PC-3 (cell line): ENCODE data around the gene TMEM132D. TPM values are rescaled to one million over a fixed set of nuclear protein-coding genes. Genes with fewer than 3 reads are reported as not detected.

Experiments used
- ATAC-seq: fragments of 200-7000 bp; cut with Tn5 transposase; 2 replicates; pipeline ENCODE4 v1.9.1; 2020; ENCODE audit warnings: mild to moderate bottlenecking, moderate library complexity
- BruUV-seq: library from RNA; stranded (reverse); fragments of 400-500 nt; replicated peaks from 2 replicates; lab custom pipeline; 2021; lab: Mats Ljungman, UMichigan
- CTCF ChIA-PET: fragments of 300-600 bp; sonication (Branson Sonifier 250); formaldehyde crosslinking; loops from one replicate; lab custom pipeline; 2022; ENCODE audit warnings: antibody characterized with exemption; lab: Charles Lee
- POLR2A ChIA-PET: fragments of 300-600 bp; sonication (Branson Sonifier 250); formaldehyde crosslinking; loops from one replicate; lab custom pipeline; 2022; ENCODE audit warnings: antibody characterized with exemption; ENCODE audit not compliant: unreplicated experiment; lab: Charles Lee
- DNase-seq: peaks from one replicate; pipeline ENCODE4 v3.0.0-alpha.2; 2015
- H2AFZ ChIP-seq: fragments of 300-600 bp; sonication (generic); 2 replicates; pipeline ENCODE4 v1.6.0; 2016; ENCODE audit warnings: antibody characterized with exemption, low read length
- H3F3A ChIP-seq: fragments of 300-600 bp; sonication (generic); one replicate; pipeline ENCODE4 v1.6.0; 2017; ENCODE audit warnings: antibody characterized with exemption, low read length, control low read depth, mild to moderate bottlenecking; ENCODE audit not compliant: unreplicated experiment
- H3K27ac ChIP-seq: fragments of 300-600 bp; sonication (generic); 2 replicates; pipeline ENCODE4 v1.5.1; 2016; ENCODE audit warnings: mild to moderate bottlenecking, low read length
- H3K27me3 ChIP-seq: fragments of 300-600 bp; sonication (generic); 2 replicates; pipeline ENCODE4 v1.6.1; 2016; ENCODE audit warnings: low read length, mixed read lengths
- H3K36me3 ChIP-seq: fragments of 300-600 bp; sonication (generic); 2 replicates; pipeline ENCODE4 v1.6.1; 2016; ENCODE audit warnings: low read depth, mixed run types, low read length, mixed read lengths
- H3K4me1 ChIP-seq: fragments of 300-600 bp; sonication (generic); 2 replicates; pipeline ENCODE4 v1.5.1; 2016; ENCODE audit warnings: low read length; ENCODE audit not compliant: insufficient read depth
- H3K4me2 ChIP-seq: fragments of 300-600 bp; sonication (generic); 2 replicates; pipeline ENCODE4 v1.6.0; 2016; ENCODE audit warnings: low read length
- H3K4me3 ChIP-seq: fragments of 300-600 bp; sonication (generic); 2 replicates; pipeline ENCODE4 v1.5.1; 2016; ENCODE audit warnings: mild to moderate bottlenecking, low read length, mixed read lengths
- H3K79me2 ChIP-seq: fragments of 300-600 bp; sonication (generic); 2 replicates; pipeline ENCODE4 v1.6.1; 2017; ENCODE audit warnings: low read length, mixed read lengths
- H3K9ac ChIP-seq: fragments of 300-600 bp; sonication (generic); 2 replicates; pipeline ENCODE4 v1.6.0; 2016; ENCODE audit warnings: mild to moderate bottlenecking, low read length
- H3K9me2 ChIP-seq: fragments of 300-600 bp; sonication (generic); replicated peaks from 2 replicates; pipeline ENCODE4 v1.6.1; 2016; ENCODE audit warnings: mixed run types, low read length, mixed read lengths
- H3K9me3 ChIP-seq: fragments of 300-600 bp; sonication (generic); 2 replicates; pipeline ENCODE4 v1.6.1; 2016; ENCODE audit warnings: low read length, mixed read lengths
- H4K20me1 ChIP-seq: fragments of 300-600 bp; sonication (generic); 2 replicates; pipeline ENCODE4 v1.6.1; 2016; ENCODE audit warnings: low read length, mixed read lengths
- EZH2 ChIP-seq: fragments of 300-600 bp; sonication (generic); IDR thresholded peaks from one replicate; pipeline ENCODE4 v1.6.1; 2017; ENCODE audit warnings: antibody characterized with exemption, mild to moderate bottlenecking, low read length; ENCODE audit not compliant: unreplicated experiment
- EZH2phosphoT487 ChIP-seq: fragments of 300-600 bp; sonication (generic); IDR thresholded peaks from 2 replicates; pipeline ENCODE4 v1.6.1; 2018; ENCODE audit warnings: mild to moderate bottlenecking, antibody characterized with exemption, low read length, borderline replicate concordance
- intact Hi-C: fragments of 100-400 bp; cut with micrococcal nuclease; formaldehyde crosslinking; loops from 2 replicates; pipeline ENCODE4 v1.9.0; 2023
- total RNA-seq: library from RNA; depleted of rRNA; stranded (reverse); fragments of >200 nt; gene quantifications from 2 replicates; pipeline ENCODE4 v1.2.3, GENCODE V29; 2014
- TF ChIP-seq, protein P1 (sequence below): fragments of 300-600 bp; sonication (generic); conservative IDR thresholded peaks from 2 replicates; pipeline ENCODE4 v1.5.1; 2017; ENCODE audit warnings: antibody characterized with exemption, low read depth, mild to moderate bottlenecking, low read length

The TMEM132D gene
- total RNA-seq, 1 experiment from 2014 or later, result not detected

DNA sequence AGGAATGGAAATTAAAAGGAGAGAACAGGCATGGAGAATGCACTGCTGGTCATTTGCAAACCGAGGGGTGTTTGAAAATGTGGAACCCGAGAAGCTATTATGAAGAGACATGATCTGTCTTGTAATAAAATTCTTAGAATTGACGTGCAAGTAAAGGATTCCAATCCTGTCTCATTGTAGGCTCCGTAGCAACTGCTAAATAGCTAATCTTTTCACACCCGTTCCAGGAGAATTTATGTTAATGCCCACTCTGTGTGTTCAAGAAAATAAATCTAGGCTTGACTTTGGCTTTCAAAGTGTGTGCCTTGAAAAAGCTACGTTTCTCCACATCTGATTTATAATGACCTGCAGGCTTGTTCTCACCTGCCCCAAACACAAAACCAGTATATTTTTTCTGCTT lies 669.6 kb downstream of the TMEM132D start:
- Histone ChIP-seq H3K9me2 (no peaks in the 10 kb centered on the region), H3K4me2 (no peak overlapping the region), H2AFZ (no peak overlapping the region), H3K36me3 (no peaks in the 10 kb centered on the region), H3K27me3 (no peaks in the 10 kb centered on the region), H3K4me1 (no peaks in the 10 kb centered on the region), H4K20me1 (no peaks in the 10 kb centered on the region), H3K79me2 (no peaks in the 10 kb centered on the region), H3K27ac (no peak overlapping the region), H3K9ac (no peak overlapping the region), H3K9me3 (peaks cover 4% of the 10 kb centered on the region; the same call in 1 of the 2 replicates), H3F3A (no peaks in the 10 kb centered on the region), H3K4me3 (no peak overlapping the region)
- ChIA-PET POLR2A (no interaction called here), CTCF (no interaction called here)
- intact Hi-C loops, result no loop called here
- DNase-seq (no peak), ATAC-seq (no peak)
- BruUV-seq, result no TSS peak
- TF ChIP-seq, protein P1, sequence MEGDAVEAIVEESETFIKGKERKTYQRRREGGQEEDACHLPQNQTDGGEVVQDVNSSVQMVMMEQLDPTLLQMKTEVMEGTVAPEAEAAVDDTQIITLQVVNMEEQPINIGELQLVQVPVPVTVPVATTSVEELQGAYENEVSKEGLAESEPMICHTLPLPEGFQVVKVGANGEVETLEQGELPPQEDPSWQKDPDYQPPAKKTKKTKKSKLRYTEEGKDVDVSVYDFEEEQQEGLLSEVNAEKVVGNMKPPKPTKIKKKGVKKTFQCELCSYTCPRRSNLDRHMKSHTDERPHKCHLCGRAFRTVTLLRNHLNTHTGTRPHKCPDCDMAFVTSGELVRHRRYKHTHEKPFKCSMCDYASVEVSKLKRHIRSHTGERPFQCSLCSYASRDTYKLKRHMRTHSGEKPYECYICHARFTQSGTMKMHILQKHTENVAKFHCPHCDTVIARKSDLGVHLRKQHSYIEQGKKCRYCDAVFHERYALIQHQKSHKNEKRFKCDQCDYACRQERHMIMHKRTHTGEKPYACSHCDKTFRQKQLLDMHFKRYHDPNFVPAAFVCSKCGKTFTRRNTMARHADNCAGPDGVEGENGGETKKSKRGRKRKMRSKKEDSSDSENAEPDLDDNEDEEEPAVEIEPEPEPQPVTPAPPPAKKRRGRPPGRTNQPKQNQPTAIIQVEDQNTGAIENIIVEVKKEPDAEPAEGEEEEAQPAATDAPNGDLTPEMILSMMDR, result no peak
- TF ChIP-seq EZH2phosphoT487 (no peak), EZH2 (no peak)

GRCh38 chr12:129231491-129231890 lies 672.3 kb downstream of the TMEM132D start:
- no peak overlapping the region for H3K9ac ChIP-seq
- CTCF ChIA-PET, result no interaction called here
- no peaks in the 10 kb centered on the region for H3K9me2 ChIP-seq
- H4K20me1 ChIP-seq, result no peaks in the 10 kb centered on the region
- no peaks in the 10 kb centered on the region for H3F3A ChIP-seq
- H3K36me3 ChIP-seq, result no peaks in the 10 kb centered on the region
- no peaks in the 10 kb centered on the region for H3K4me1 ChIP-seq
- TF ChIP-seq, protein P1, result no peak
- TF ChIP-seq EZH2 (no peak), EZH2phosphoT487 (no peak)
- DNase-seq (no peak), ATAC-seq (no peak)
- H3K9me3 ChIP-seq, result peaks cover 9% of the 10 kb centered on the region; the same call in 1 of the 2 replicates
- POLR2A ChIA-PET, result no interaction called here
- no peaks in the 10 kb centered on the region for H3K79me2 ChIP-seq
- intact Hi-C loops, result no loop called here
- no peak overlapping the region for H3K4me2 ChIP-seq
- H3K27me3 ChIP-seq, result no peaks in the 10 kb centered on the region
- no peak overlapping the region for H3K27ac ChIP-seq
- H3K4me3 ChIP-seq, result no peak overlapping the region
- no peak overlapping the region for H2AFZ ChIP-seq
- no TSS peak for BruUV-seq

DNA sequence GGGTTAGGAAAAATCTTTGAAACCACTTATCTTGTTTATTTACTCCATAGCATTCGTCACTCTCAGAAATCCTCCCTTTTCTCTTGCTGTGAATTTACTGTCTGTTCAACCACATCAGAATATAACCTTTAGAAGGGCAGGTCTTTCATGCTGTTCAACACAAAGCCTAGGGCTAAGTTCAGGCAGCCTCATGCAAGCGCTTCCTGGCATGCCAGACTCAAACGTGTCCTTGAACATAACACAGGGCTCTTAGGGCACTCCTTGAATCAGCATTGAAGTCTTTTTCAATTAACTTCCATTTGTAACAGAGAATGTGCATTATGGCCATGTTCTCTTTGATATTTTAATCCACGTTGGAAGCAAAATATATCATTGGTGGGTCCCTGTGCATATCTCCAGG lies 672.8 kb downstream of the TMEM132D start:
- intact Hi-C loops, result no loop called here
- Histone ChIP-seq H3K9me2 (no peaks in the 10 kb centered on the region), H3K79me2 (no peaks in the 10 kb centered on the region), H4K20me1 (no peaks in the 10 kb centered on the region), H3F3A (no peaks in the 10 kb centered on the region), H3K36me3 (no peaks in the 10 kb centered on the region), H3K27ac (no peak overlapping the region), H3K27me3 (no peaks in the 10 kb centered on the region), H3K4me1 (no peaks in the 10 kb centered on the region), H3K4me3 (no peak overlapping the region), H2AFZ (no peak overlapping the region), H3K9ac (no peak overlapping the region), H3K4me2 (no peak overlapping the region), H3K9me3 (peaks cover 9% of the 10 kb centered on the region; the same call in 1 of the 2 replicates)
- no peak for DNase-seq
- no peak for TF ChIP-seq EZH2phosphoT487
- no peak for TF ChIP-seq EZH2
- TF ChIP-seq, protein P1, result no peak
- ATAC-seq, result no peak
- ChIA-PET POLR2A (no interaction called here), CTCF (no interaction called here)
- no TSS peak for BruUV-seq
